ENCODE results near the gene PPFIBP1. TPM values are rescaled to one million over a fixed set of nuclear protein-coding genes. Genes with fewer than 3 reads are reported as not detected.

PPFIBP1 gene
- total and polyA plus RNA-seq, 2 of the 13 experiments (the other 11 are each of a cell fraction or from before 2014, with no cell fraction given): 16.2 to 21.8 TPM

- TF ChIP-seq ZBTB43 (CRISPR knock-in tag; conservative IDR thresholded peaks at IDR 0.05) (no peak), MXD1 (CRISPR knock-in tag; IDR thresholded peaks at IDR 0.05) (no peak), ZNF800 (CRISPR knock-in tag; IDR thresholded peaks at IDR 0.05) (no peak), ZNF251 (CRISPR knock-in tag; IDR thresholded peaks at IDR 0.05) (no peak), ZNF749 (CRISPR knock-in tag; IDR thresholded peaks at IDR 0.05; ENCODE audit: borderline replicate concordance) (no peak), ZNF17 (CRISPR knock-in tag; IDR thresholded peaks at IDR 0.05) (no peak), TOE1 (CRISPR knock-in tag; IDR thresholded peaks at IDR 0.05) (no peak), ZFP91 (CRISPR knock-in tag; IDR thresholded peaks at IDR 0.05; ENCODE audit: borderline replicate concordance) (peak; percentile 73; the same call in 1 of the 2 replicates), ZNF687 (CRISPR knock-in tag; IDR thresholded peaks at IDR 0.05) (peak; percentile 82), NAIF1 (CRISPR knock-in tag; IDR thresholded peaks at IDR 0.05; ENCODE audit: borderline replicate concordance) (no peak), SRY (CRISPR knock-in tag; IDR thresholded peaks at IDR 0.05) (no peak), ZSCAN25 (CRISPR knock-in tag; IDR thresholded peaks at IDR 0.05) (peak; percentile 85), MZF1 (CRISPR knock-in tag; IDR thresholded peaks at IDR 0.05; ENCODE audit: borderline replicate concordance) (no peak), ZNF354B (CRISPR knock-in tag; IDR thresholded peaks at IDR 0.05) (no peak), ATF3 (CRISPR knock-in tag; IDR thresholded peaks at IDR 0.05) (no peak), ZNF883 (CRISPR knock-in tag; IDR thresholded peaks at IDR 0.05; ENCODE audit: not compliant biosample characterization) (peak; percentile 44)
Observed at GRCh38 chr12:27523642-27524493, at the start of gene PPFIBP1 (continued).
